Loucy (cell line): ENCODE measurements around the gene LRPPRC.

Experiments used
- H2AFZ ChIP-seq: fragments of 200-600 bp; sonication (generic); 2 replicates; pipeline ENCODE4 v1.6.0; 2016; ENCODE audit warnings: antibody characterized with exemption, mild to moderate bottlenecking, low read length, moderate library complexity
- H3F3A ChIP-seq: fragments of 200-600 bp; 2 replicates; pipeline ENCODE4 v1.6.0; 2016; ENCODE audit warnings: antibody characterized with exemption, low read depth, mild to moderate bottlenecking
- H3K27me3 ChIP-seq: fragments of 200-600 bp; sonication (generic); 2 replicates; pipeline ENCODE4 v1.6.1; 2014; ENCODE audit warnings: low read length, mild to moderate bottlenecking; ENCODE audit not compliant: insufficient read depth, poor library complexity, severe bottlenecking
- H3K36me3 ChIP-seq: fragments of 200-600 bp; sonication (generic); 2 replicates; pipeline ENCODE4 v1.6.1; 2016; ENCODE audit warnings: low read length; ENCODE audit not compliant: insufficient read depth
- H3K4me1 ChIP-seq: fragments of 200-600 bp; sonication (generic); 2 replicates; pipeline ENCODE4 v1.5.1; 2014; ENCODE audit warnings: low read length, mild to moderate bottlenecking; ENCODE audit not compliant: insufficient read depth, poor library complexity, severe bottlenecking
- H3K4me2 ChIP-seq: fragments of 200-600 bp; sonication (generic); 2 replicates; pipeline ENCODE4 v1.6.0; 2014; ENCODE audit warnings: antibody characterized with exemption, low read length, low read depth, mild to moderate bottlenecking; ENCODE audit not compliant: poor library complexity, severe bottlenecking
- H3K4me3 ChIP-seq: fragments of 200-600 bp; sonication (generic); 2 replicates; pipeline ENCODE4 v1.5.1; 2014; ENCODE audit warnings: low read length, mild to moderate bottlenecking, mixed read lengths; ENCODE audit not compliant: poor library complexity, severe bottlenecking
- H3K79me2 ChIP-seq: fragments of 200-600 bp; sonication (generic); 2 replicates; pipeline ENCODE4 v1.6.1; 2014; ENCODE audit warnings: low read length; ENCODE audit not compliant: insufficient read depth
- H3K9ac ChIP-seq: fragments of 200-600 bp; sonication (generic); 2 replicates; pipeline ENCODE4 v1.6.0; 2014; ENCODE audit warnings: mild to moderate bottlenecking, low read depth, low read length, moderate library complexity; ENCODE audit not compliant: poor library complexity, severe bottlenecking
- H3K9me2 ChIP-seq: fragments of 200-600 bp; sonication (generic); replicated peaks from 2 replicates; pipeline ENCODE4 v1.6.1; 2016; ENCODE audit warnings: low read depth, low read length, mixed read lengths
- H3K9me3 ChIP-seq: fragments of 200-600 bp; sonication (generic); 2 replicates; pipeline ENCODE4 v1.6.1; 2014; ENCODE audit warnings: mild to moderate bottlenecking, antibody characterized with exemption, low read length, low read depth; ENCODE audit not compliant: insufficient read depth
- H4K20me1 ChIP-seq: fragments of 200-600 bp; sonication (generic); 2 replicates; pipeline ENCODE4 v1.6.0; 2014; ENCODE audit warnings: antibody characterized with exemption, low read length, mild to moderate bottlenecking; ENCODE audit not compliant: insufficient read depth, poor library complexity, severe bottlenecking
- EZH2phosphoT487 ChIP-seq: fragments of 200-600 bp; IDR thresholded peaks from 2 replicates; pipeline ENCODE4 v1.6.1; 2018; ENCODE audit warnings: antibody characterized with exemption, mild to moderate bottlenecking, moderate library complexity, borderline replicate concordance
- TF ChIP-seq, protein P1 (sequence below): fragments of 200-600 bp; sonication (generic); conservative IDR thresholded peaks from 2 replicates; pipeline ENCODE4 v1.5.1; 2014; ENCODE audit warnings: mild to moderate bottlenecking, antibody characterized with exemption, low read length

The LRPPRC gene

GRCh38 chr2:43993437-43993836 lies 2.4 kb downstream of the LRPPRC start:
- no peaks in the 10 kb centered on the region for H3F3A ChIP-seq
- H2AFZ ChIP-seq: no peak overlapping the region
- H4K20me1 ChIP-seq: peaks cover 61% of the 10 kb centered on the region
- peaks cover 5% of the 10 kb centered on the region for H3K27me3 ChIP-seq
- H3K9me2 ChIP-seq: no peaks in the 10 kb centered on the region
- H3K79me2 ChIP-seq: peaks cover 74% of the 10 kb centered on the region
- peaks cover 33% of the 10 kb centered on the region for H3K4me1 ChIP-seq
- H3K36me3 ChIP-seq: peaks cover 17% of the 10 kb centered on the region; the same call in 1 of the 2 replicates
- H3K4me2 ChIP-seq: peak overlapping the region; percentile 77
- TF ChIP-seq EZH2phosphoT487: no peak
- TF ChIP-seq, protein P1, sequence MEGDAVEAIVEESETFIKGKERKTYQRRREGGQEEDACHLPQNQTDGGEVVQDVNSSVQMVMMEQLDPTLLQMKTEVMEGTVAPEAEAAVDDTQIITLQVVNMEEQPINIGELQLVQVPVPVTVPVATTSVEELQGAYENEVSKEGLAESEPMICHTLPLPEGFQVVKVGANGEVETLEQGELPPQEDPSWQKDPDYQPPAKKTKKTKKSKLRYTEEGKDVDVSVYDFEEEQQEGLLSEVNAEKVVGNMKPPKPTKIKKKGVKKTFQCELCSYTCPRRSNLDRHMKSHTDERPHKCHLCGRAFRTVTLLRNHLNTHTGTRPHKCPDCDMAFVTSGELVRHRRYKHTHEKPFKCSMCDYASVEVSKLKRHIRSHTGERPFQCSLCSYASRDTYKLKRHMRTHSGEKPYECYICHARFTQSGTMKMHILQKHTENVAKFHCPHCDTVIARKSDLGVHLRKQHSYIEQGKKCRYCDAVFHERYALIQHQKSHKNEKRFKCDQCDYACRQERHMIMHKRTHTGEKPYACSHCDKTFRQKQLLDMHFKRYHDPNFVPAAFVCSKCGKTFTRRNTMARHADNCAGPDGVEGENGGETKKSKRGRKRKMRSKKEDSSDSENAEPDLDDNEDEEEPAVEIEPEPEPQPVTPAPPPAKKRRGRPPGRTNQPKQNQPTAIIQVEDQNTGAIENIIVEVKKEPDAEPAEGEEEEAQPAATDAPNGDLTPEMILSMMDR: no peak
- H3K9me3 ChIP-seq: no peaks in the 10 kb centered on the region
- peak overlapping the region; percentile 91 for H3K9ac ChIP-seq
- peak overlapping the region; percentile 100 for H3K4me3 ChIP-seq

GRCh38 chr2:43989545-43989944 lies 6.2 kb downstream of the LRPPRC start:
- H2AFZ ChIP-seq: no peak overlapping the region
- peaks cover 30% of the 10 kb centered on the region for H3K4me1 ChIP-seq
- H3K9me3 ChIP-seq: no peaks in the 10 kb centered on the region
- no peaks in the 10 kb centered on the region for H3K9me2 ChIP-seq
- peaks cover 85% of the 10 kb centered on the region for H3K79me2 ChIP-seq
- H3K27me3 ChIP-seq: no peaks in the 10 kb centered on the region
- H3K4me3 ChIP-seq: no peak overlapping the region
- TF ChIP-seq EZH2phosphoT487: no peak
- TF ChIP-seq, protein P1: no peak
- H3K36me3 ChIP-seq: peaks cover 26% of the 10 kb centered on the region; the same call in 1 of the 2 replicates
- no peak overlapping the region for H3K9ac ChIP-seq
- H3K4me2 ChIP-seq: no peak overlapping the region
- peaks cover 50% of the 10 kb centered on the region for H4K20me1 ChIP-seq
- no peaks in the 10 kb centered on the region for H3F3A ChIP-seq

- Histone ChIP-seq H2AFZ (no peak overlapping the region), H3K9ac (no peak overlapping the region), H3K27me3 (no peaks in the 10 kb centered on the region), H3F3A (no peaks in the 10 kb centered on the region), H3K4me2 (no peak overlapping the region), H4K20me1 (peaks cover 39% of the 10 kb centered on the region), H3K79me2 (peaks cover 74% of the 10 kb centered on the region), H3K9me3 (no peaks in the 10 kb centered on the region), H3K36me3 (peaks cover 22% of the 10 kb centered on the region; the same call in 1 of the 2 replicates), H3K9me2 (no peaks in the 10 kb centered on the region), H3K4me3 (no peak overlapping the region), H3K4me1 (peaks cover under 1% of the 10 kb centered on the region)
- TF ChIP-seq, protein P1: no peak
- TF ChIP-seq EZH2phosphoT487: no peak
Observed at GRCh38 chr2:43986600-43986999, 9.2 kb downstream of the LRPPRC start.
